LNCaP clone FGC (cell line): ENCODE measurements around the gene TBC1D10A.
A peak's percentile ranks its signal among the peaks of the same experiment; 100 is the strongest.

ENCODE experiments used
- DNase-seq: peaks from one replicate; pipeline ENCODE4 v3.0.0-alpha.2; 2011; ENCODE audit warnings: low read depth
- H3K4me3 ChIP-seq: 2 replicates; pipeline ENCODE4 v1.5.1; 2011; ENCODE audit warnings: mild to moderate bottlenecking, low read depth, low read length, control low read depth
- CTCF ChIP-seq: IDR thresholded peaks from 2 replicates; pipeline ENCODE4 v1.5.1; 2012; ENCODE audit warnings: mild to moderate bottlenecking; ENCODE audit not compliant: control insufficient read depth, insufficient read depth; ENCODE audit errors: extremely low read depth

Gene TBC1D10A

GRCh38 chr22:30290342-30291057, 36.2 kb downstream of the TBC1D10A start:
- TF ChIP-seq CTCF, result no peak
- no peak for DNase-seq
- H3K4me3 ChIP-seq, result no peak overlapping the region

GRCh38 chr22:30289980-30290313, 36.8 kb downstream of the TBC1D10A start:
- TF ChIP-seq CTCF, result no peak
- DNase-seq, result no peak
- H3K4me3 ChIP-seq, result peak overlapping the region; percentile 78

- H3K4me3 ChIP-seq, result peak within 1 kb of the TSS; percentile 78
- TF ChIP-seq CTCF, result no peak
- peak; percentile 94 for DNase-seq
Measured at GRCh38 chr22:30289141-30289979, 37.4 kb downstream of the TBC1D10A start, which contains the start of gene CASTOR1. CASTOR1 (minus strand) TSS chr22:30289505; CDS start chr22:30289497, 8 bp downstream.

GRCh38 chr22:30288419-30289140, 38.2 kb downstream of the TBC1D10A start:
- no peak for DNase-seq
- TF ChIP-seq CTCF, result no peak
- peak overlapping the region; percentile 78 for H3K4me3 ChIP-seq

- peak; percentile 58 for DNase-seq
- peak overlapping the region; percentile 78; the same call in 1 of the 2 replicates for H3K4me3 ChIP-seq
- peak; percentile 55 for TF ChIP-seq CTCF
Measured at GRCh38 chr22:30287648-30288418, 38.9 kb downstream of the TBC1D10A start.
